Measurements from ENCODE around the gene MAPK7. TPM values are rescaled to one million over a fixed set of nuclear protein-coding genes. Genes with fewer than 3 reads are reported as not detected.
A peak's percentile ranks its signal among the peaks of the same experiment; 100 is the strongest.

Gene MAPK7
- total and polyA plus RNA-seq, 9 of the 15 experiments (the other 6 are each of a cell fraction or from before 2014, with no cell fraction given), result 0.46 to 7.5 (median 2.5) TPM

- Histone ChIP-seq H3K4me1 (replicated peaks in 1 of 2; ENCODE audit: control insufficient read depth in 2 of 2, insufficient read depth in 2 of 2, low read length in 2 of 2) (peaks cover 6 to 24% of the 10 kb centered on the region in 2 experiments; a peak in 4 of 5 replicates), H3K27me3 (ENCODE audit: control insufficient read depth in 2 of 2, insufficient read depth in 2 of 2, low read length in 2 of 2) (no peaks in the 10 kb centered on the region), H3K4me2 (ENCODE audit: insufficient read depth, low read length) (peak overlapping the region; percentile 91), H2AFZ (ENCODE audit: low read depth, low read length) (peak overlapping the region; percentile 98), H3K9ac (ENCODE audit: insufficient read depth in 1 of 2, low read depth in 2 of 2, low read length in 2 of 2) (peak overlapping the region; percentile 80 to 91), H3K9me3 (replicated peaks; ENCODE audit: control insufficient read depth, insufficient read depth, low read depth, low read length) (no peaks in the 10 kb centered on the region), H3K4me3 (peak overlapping the region; percentile 76), H3K9me1 (ENCODE audit: control insufficient read depth, insufficient read depth, low read length) (no peaks in the 10 kb centered on the region), H3K36me3 (ENCODE audit: control insufficient read depth, insufficient read depth, low read length) (no peaks in the 10 kb centered on the region), H3K79me2 (ENCODE audit: control insufficient read depth, insufficient read depth, low read length) (peaks cover 9% of the 10 kb centered on the region; the same call in 2 of the 3 replicates), H4K20me1 (replicated peaks; ENCODE audit: control insufficient read depth, insufficient read depth, low read length) (no peaks in the 10 kb centered on the region), H3K27ac (ENCODE audit: extremely low read depth, low read depth, low read length) (peak overlapping the region; percentile 75)
- TSS peak; percentile 67 for BruUV-seq (replicated peaks)
- intact Hi-C loops (cut with micrococcal nuclease), result no loop called here
- in situ Hi-C loops (cut with MboI), result loop anchor here (5.0 to 10.0 kb wide), 2 partner anchors 85 to 403 kb away; no protein-coding TSS in a partner anchor
- ATAC-seq (no peak), FAIRE-seq (no peak), DNase-seq (ENCODE audit: extremely low read depth in 1 of 4, low spot score in 3 of 4) (peak in 1 of 4 experiments; percentile 23)
- POLR2A ChIA-PET, result interaction anchor here (2.1 kb wide), 1 partner anchor 15 kb away, joined by 11 read pairs; the partner anchor contains the start of gene MAPK7
- CTCF ChIA-PET (ENCODE audit: low intra/inter-chr PET ratio), result interaction anchor here (2.5 kb wide), 1 partner anchor 85 kb away, joined by 14 read pairs; no protein-coding TSS in a partner anchor
- under 1% methylated on average over 13 of the region's 16 CpGs for WGBS (ENCODE audit: insufficient coverage, low coverage, missing lambda C conversion rate)
- TF ChIP-seq ELF2 (CRISPR knock-in tag; IDR thresholded peaks at IDR 0.05), result no peak
- 0 out of 2 replicates have a peak, but pooled peaks have one; percentile 46 for TF ChIP-seq PHF8 (IDR thresholded peaks at IDR 0.05; ENCODE audit: borderline replicate concordance, low read length)
- no peak for TF ChIP-seq ZC3H8 (IDR thresholded peaks at IDR 0.05)
- TF ChIP-seq EWSR1 (IDR thresholded peaks at IDR 0.05; ENCODE audit: borderline replicate concordance, low read depth, partially characterized antibody), result no peak
- no peak for TF ChIP-seq SMAD4 (CRISPR knock-in tag; conservative IDR thresholded peaks at IDR 0.05)
- TF ChIP-seq CCAR2 (IDR thresholded peaks at IDR 0.05; ENCODE audit: low read depth, low read length), result no peak
- TF ChIP-seq REST (IDR thresholded peaks at IDR 0.05; ENCODE audit: borderline replicate concordance), result peak; percentile 56
- TF ChIP-seq REST (CRISPR knock-in tag; IDR thresholded peaks at IDR 0.05; ENCODE audit: low read depth), result 0 out of 2 replicates have a peak, but pooled peaks have one; percentile 68
- TF ChIP-seq STAT6 (CRISPR knock-in tag; IDR thresholded peaks at IDR 0.05), result no peak
- no peak for TF ChIP-seq NCOA2 (IDR thresholded peaks at IDR 0.05; ENCODE audit: partially characterized antibody in 2 of 2)
- 0 out of 2 replicates have a peak, but pooled peaks have one; percentile 14 for TF ChIP-seq ETV5 (CRISPR knock-in tag; IDR thresholded peaks at IDR 0.05; ENCODE audit: low read depth)
- TF ChIP-seq ILK (tag; IDR thresholded peaks at IDR 0.05; ENCODE audit: borderline replicate concordance, low read depth), result no peak
Observed at GRCh38 chr17:19361944-19362276, 16.4 kb upstream of the MAPK7 start.

All from K562 (cell line).